Heart right ventricle (tissue), 16 donors: ENCODE data around the gene SNRPA. TPM values are rescaled to one million over a fixed set of nuclear protein-coding genes. Genes with fewer than 3 reads are reported as not detected.

Source experiments
- ATAC-seq, 8 donors: fragments of 200-7000 bp; cut with Tn5 transposase; one replicate each; pipeline ENCODE4 v1.9.1; 2020; ENCODE audit warnings: mild to moderate bottlenecking in 8 of 8, moderate library complexity in 8 of 8, moderate number of reproducible peaks in 1 of 8
- DNase-seq, 2 donors: peaks; one replicate each; pipeline ENCODE4 v3.0.0-alpha.2; 2020
- H3K27ac ChIP-seq, 10 donors: fragments of 200-600 bp; sonication (generic) in 2 of 10; one replicate each; pipeline versions ENCODE4 v1.5.0 to v1.8.0; 2020 to 2022; ENCODE audit warnings: mild to moderate bottlenecking in 3 of 10
- H3K27me3 ChIP-seq, 7 donors: fragments of 200-600 bp; one replicate each; pipeline ENCODE4 v1.8.0; 2021 to 2022; ENCODE audit warnings: mild to moderate bottlenecking in 2 of 7
- H3K36me3 ChIP-seq, 9 donors: fragments of 200-600 bp; sonication (generic) in 1 of 9; one replicate each; pipeline versions ENCODE4 v1.5.0 to v1.8.0; 2020 to 2022; ENCODE audit warnings: mild to moderate bottlenecking in 2 of 9
- H3K4me1 ChIP-seq, 9 donors: fragments of 200-600 bp; sonication (generic) in 1 of 9; one replicate each; pipeline versions ENCODE4 v1.5.0 to v1.8.0; 2020 to 2022; ENCODE audit warnings: mild to moderate bottlenecking in 4 of 9
- H3K4me3 ChIP-seq, 10 donors: fragments of 200-600 bp; sonication (generic) in 2 of 10; one replicate each; pipeline versions ENCODE4 v1.5.0 to v1.8.0; 2020 to 2022; ENCODE audit warnings: mild to moderate bottlenecking in 7 of 10, moderate library complexity in 2 of 10
- H3K9me3 ChIP-seq, 11 donors: fragments of 200-600 bp in 10 of 11; sonication (generic) in 2 of 11; one replicate each; pipeline versions ENCODE4 v1.5.0 to v1.8.0; 2013 to 2022; ENCODE audit warnings: mild to moderate bottlenecking in 2 of 11, control low read depth in 1 of 11, moderate library complexity in 1 of 11
- WGBS, 2 donors: extraction: QIAGEN DNeasy Blood & Tissue Kit; methylation state at CpG; one replicate each; pipeline ENCODE4 v1.1.7; 2013; ENCODE audit warnings: inconsistent platforms in 1 of 2; 5-methylcytosine and 5-hydroxymethylcytosine counted together
- intact Hi-C, 10 donors: fragments of 100-400 bp; cut with DNase I; formaldehyde crosslinking; loops; one replicate each; pipeline versions ENCODE4 v1.11.1 to v1.14.2; 2022
- polyA plus RNA-seq, 2 donors: library from polyadenylated mRNA; stranded (reverse); fragments of 200-250 nt; gene quantifications; one replicate each; pipeline ENCODE4 v1.2.3, GENCODE V29; 2013
- total RNA-seq, 10 donors: library from RNA; stranded (reverse); fragmentation: NEBNext Ultra II Directional in 3 of 10; extraction: Animal tissue kit (Norgen Biotek cat#: 25700) in 3 of 10; gene quantifications; one replicate each; pipeline versions ENCODE4 v1.2.1 to v1.2.4, GENCODE V29; 2021 to 2023
- TF ChIP-seq, protein P1 (sequence below), 9 donors: fragments of 200-600 bp; sonication (generic) in 2 of 9; IDR thresholded peaks; one replicate each; pipeline versions ENCODE4 v1.5.0 to v1.8.0; 2021 to 2022; ENCODE audit warnings: antibody characterized with exemption in 9 of 9, mild to moderate bottlenecking in 5 of 9, moderate library complexity in 1 of 9
- donor health status: Arrhythmogenic right ventricular cardiomyopathy.
- donor health status: ischemic (EF 13 %, LVEDD 7.1; RV severe dilation, severe dysfunction).
- donor health status: healthy with polysubstance abuse.
- donor health status: DM: no; HTN: yes; CAD: no.
- donor health status: DM: no; HTN: no; CAD: no.
- donor health status: ischemic (EF 25% LVEDD 6.9; RV normal size, moderate dysfunction).
- donor health status: ischemic (EF 25% LVEDD 5.7; RV mildly dilated, moderate dysfunction).
- donor health status: healthy.
- donor health status: DM: yes; HTN: yes; CAD: no.
- donor health status: Ischemic cardiomyopathy.
- donor health status: ischemic (EF 35%, LVEDD 5.7; RV mildly dilated, moderate dysfunction).
- donor health status: nonischemic (EF 11% LVEDD 7.7; RV severe dilation, severe dysfunction).
- donor health status: DM: yes; HTN: yes; CAD: no.
- donor health status: PGD.
- donor health status: ischemic (EF 29% LVEDD 5.4; RV normal size, mild dysfunction).
- donor health status: nonischemic (EF 23%, LVEDD 6.1; RV moderate dilation, normal function).

The SNRPA gene
- total and polyA plus RNA-seq, 12 donors: 24.0 to 40.6 (median 35.0) TPM

DNA sequence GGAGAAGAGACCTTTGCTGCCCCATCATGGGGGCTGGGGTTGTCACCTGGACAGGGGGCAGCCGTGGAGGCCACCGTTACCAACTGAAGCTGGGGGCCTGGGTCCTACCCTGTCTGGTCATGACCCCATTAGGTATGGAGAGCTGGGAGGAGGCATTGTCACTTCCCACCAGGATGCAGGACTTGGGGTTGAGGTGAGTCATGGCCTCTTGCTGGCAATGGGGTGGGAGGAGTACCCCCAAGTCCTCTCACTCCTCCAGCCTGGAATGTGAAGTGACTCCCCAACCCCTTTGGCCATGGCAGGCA, 57.0 kb downstream of the SNRPA start:
- WGBS, 2 donors: 70 to 86% methylated on average over 2 of the region's 2 CpGs
- no peaks in the 10 kb centered on the region for H3K27me3 ChIP-seq
- no peaks in the 10 kb centered on the region for H3K9me3 ChIP-seq
- DNase-seq: no peak
- intact Hi-C loops: loop anchor here in 5 of 10 donors (5.0 to 10.0 kb wide), 3 partner anchors 91 to 393 kb away; partner anchors contain the start of genes COQ8B (in 2 of the 5), ITPKC (in 2 of the 5) and PRX (in 1 of the 5)
- H3K4me1 ChIP-seq: peaks cover 40 to 93% (median 83%) of the 10 kb centered on the region in 9 donors
- TF ChIP-seq, protein P1, sequence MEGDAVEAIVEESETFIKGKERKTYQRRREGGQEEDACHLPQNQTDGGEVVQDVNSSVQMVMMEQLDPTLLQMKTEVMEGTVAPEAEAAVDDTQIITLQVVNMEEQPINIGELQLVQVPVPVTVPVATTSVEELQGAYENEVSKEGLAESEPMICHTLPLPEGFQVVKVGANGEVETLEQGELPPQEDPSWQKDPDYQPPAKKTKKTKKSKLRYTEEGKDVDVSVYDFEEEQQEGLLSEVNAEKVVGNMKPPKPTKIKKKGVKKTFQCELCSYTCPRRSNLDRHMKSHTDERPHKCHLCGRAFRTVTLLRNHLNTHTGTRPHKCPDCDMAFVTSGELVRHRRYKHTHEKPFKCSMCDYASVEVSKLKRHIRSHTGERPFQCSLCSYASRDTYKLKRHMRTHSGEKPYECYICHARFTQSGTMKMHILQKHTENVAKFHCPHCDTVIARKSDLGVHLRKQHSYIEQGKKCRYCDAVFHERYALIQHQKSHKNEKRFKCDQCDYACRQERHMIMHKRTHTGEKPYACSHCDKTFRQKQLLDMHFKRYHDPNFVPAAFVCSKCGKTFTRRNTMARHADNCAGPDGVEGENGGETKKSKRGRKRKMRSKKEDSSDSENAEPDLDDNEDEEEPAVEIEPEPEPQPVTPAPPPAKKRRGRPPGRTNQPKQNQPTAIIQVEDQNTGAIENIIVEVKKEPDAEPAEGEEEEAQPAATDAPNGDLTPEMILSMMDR (IDR thresholded peaks at IDR 0.05): no peak
- no peak for ATAC-seq
- peak overlapping the region in 6 of 10 donors; percentile 5 to 99 (median 94) for H3K27ac ChIP-seq
- H3K36me3 ChIP-seq: peaks cover 0 to 59% (median 11%) of the 10 kb centered on the region in 9 donors
- no peak overlapping the region for H3K4me3 ChIP-seq

DNA sequence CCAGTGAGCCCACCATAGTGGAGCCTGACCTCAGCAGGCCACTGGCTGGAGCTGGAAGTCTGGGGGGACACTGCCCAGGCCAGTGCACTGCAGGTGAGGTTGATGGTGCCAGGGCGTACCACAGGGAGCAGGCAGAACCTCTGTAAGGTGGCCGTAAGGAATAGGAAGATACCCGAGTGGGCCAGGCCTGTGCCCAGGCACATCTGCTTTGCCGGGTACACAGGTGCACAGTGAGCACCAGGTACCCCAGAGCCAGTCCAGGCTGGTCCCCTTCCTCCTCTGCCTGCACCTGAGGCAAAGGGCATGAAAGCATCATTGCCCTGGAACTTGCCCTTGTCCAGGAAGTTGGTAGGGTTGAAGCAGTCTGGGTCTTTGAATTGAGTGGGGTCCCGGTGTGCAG, 57.5 kb downstream of the SNRPA start:
- ATAC-seq (no peak), DNase-seq (no peak)
- Histone ChIP-seq H3K9me3 (no peaks in the 10 kb centered on the region), H3K36me3 (peaks cover 0 to 54% (median 11%) of the 10 kb centered on the region in 9 donors), H3K27ac (peak overlapping the region in 2 of 10 donors; percentile 94 to 98), H3K4me3 (no peak overlapping the region), H3K27me3 (no peaks in the 10 kb centered on the region), H3K4me1 (peaks cover 35 to 91% (median 78%) of the 10 kb centered on the region in 9 donors)
- intact Hi-C loops: loop anchor here in 5 of 10 donors (5.0 to 10.0 kb wide), 3 partner anchors 91 to 394 kb away; partner anchors contain the start of genes COQ8B (in 2 of the 5), ITPKC (in 2 of the 5) and PRX (in 1 of the 5)
- TF ChIP-seq, protein P1 (IDR thresholded peaks at IDR 0.05): no peak
- 83 to 90% methylated on average over 5 of the region's 5 CpGs for WGBS, 2 donors

DNA sequence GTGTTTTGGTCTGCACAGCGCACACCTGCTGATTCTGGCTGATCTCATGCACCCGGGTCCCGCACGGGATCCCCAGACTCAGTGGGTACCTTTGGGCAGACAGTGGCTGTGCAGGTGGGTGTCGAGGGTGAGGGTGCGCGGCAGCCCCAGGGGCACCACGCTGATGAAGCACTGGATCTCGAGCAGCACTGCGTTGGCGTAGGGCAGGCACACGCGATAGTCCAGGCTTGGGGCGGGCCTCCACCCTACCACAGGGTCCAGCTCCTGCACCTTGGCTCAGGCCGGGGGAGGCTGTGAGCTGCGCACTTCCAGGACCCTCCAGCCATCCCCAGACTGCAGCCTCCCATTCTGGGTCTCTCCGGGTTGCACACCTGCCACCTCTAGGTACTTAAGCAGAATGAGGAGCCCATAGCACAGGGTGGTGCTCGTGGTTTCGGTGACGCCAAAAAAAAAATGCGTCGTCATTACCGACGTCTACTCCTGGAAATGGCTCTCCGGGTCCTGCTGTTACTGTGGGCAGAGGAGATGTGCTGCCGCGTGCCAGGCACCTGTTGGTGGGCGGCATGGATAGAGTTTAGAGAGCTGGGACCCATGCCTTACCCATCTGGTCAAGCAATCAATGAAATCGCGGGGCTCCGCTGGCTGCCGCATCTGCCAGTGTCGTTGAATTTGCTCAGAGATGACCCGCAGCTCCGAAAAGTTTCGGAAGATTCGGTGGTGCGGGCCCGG, 58.5 kb downstream of the SNRPA start:
- WGBS, 2 donors: 88 to 89% methylated on average over 39 of the region's 39 CpGs
- Histone ChIP-seq H3K27ac (peak overlapping the region in 8 of 10 donors; percentile 71 to 91 (median 82)), H3K4me1 (peaks cover 25 to 85% (median 68%) of the 10 kb centered on the region in 9 donors), H3K27me3 (no peaks in the 10 kb centered on the region), H3K4me3 (peak overlapping the region in 4 of 10 donors; percentile 52 to 64 (median 58)), H3K36me3 (peaks cover 0 to 46% (median 11%) of the 10 kb centered on the region in 9 donors), H3K9me3 (no peaks in the 10 kb centered on the region)
- DNase-seq (no peak), ATAC-seq (no peak)
- intact Hi-C loops: loop anchor here in 6 of 10 donors (5.0 to 10.0 kb wide), 4 partner anchors 92 to 395 kb away; partner anchors contain the start of genes COQ8B (in 2 of the 6), ITPKC (in 2 of the 6) and PRX (in 1 of the 6)
- TF ChIP-seq, protein P1 (IDR thresholded peaks at IDR 0.05): no peak

DNA sequence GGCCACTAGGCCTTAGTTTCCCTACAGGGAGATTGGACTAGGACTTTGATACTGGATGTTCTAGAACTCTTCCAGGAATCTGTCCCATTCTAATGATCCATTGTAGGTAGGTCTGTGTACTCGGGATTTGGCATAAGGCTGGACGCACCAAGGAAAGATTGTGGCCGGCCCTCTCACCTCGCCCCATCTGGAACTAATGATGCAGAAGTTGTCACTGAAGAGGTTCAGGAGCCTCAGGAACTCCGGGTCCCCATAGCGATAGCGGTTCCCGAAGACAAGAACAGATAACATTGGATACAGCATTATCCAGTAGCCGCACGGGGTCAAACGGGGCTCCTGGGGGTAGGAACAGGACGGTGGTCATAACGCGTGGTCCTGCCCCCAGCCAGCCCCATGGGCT, 59.2 kb downstream of the SNRPA start:
- Histone ChIP-seq H3K36me3 (peaks cover 0 to 40% (median 11%) of the 10 kb centered on the region in 9 donors), H3K4me1 (peaks cover 19 to 79% (median 61%) of the 10 kb centered on the region in 9 donors), H3K9me3 (no peaks in the 10 kb centered on the region), H3K27me3 (no peaks in the 10 kb centered on the region), H3K4me3 (peak overlapping the region in 9 of 10 donors; percentile 29 to 64 (median 55)), H3K27ac (peak overlapping the region in 9 of 10 donors; percentile 68 to 91 (median 79))
- DNase-seq (no peak), ATAC-seq (no peak)
- TF ChIP-seq, protein P1 (IDR thresholded peaks at IDR 0.05): no peak
- intact Hi-C loops: loop anchor here in 1 of 10 donors (5.0 kb wide), 1 partner anchor 322 kb away; no protein-coding TSS in a partner anchor
- WGBS, 2 donors: 33 to 41% methylated on average over 14 of the region's 14 CpGs
